H1 (cell line): Measurements from ENCODE around the gene TP53I13. TPM values are rescaled to one million over a fixed set of nuclear protein-coding genes. Genes with fewer than 3 reads are reported as not detected.
A peak's percentile ranks its signal among the peaks of the same experiment; 100 is the strongest.

Experiments
- CTCF ChIA-PET: fragments of 300-600 bp; sonication (Branson Sonifier 250); formaldehyde crosslinking; loops from one replicate; lab custom pipeline; 2021; ENCODE audit not compliant: partially characterized antibody; lab: Charles Lee
- POLR2A ChIA-PET: fragments of 300-600 bp; sonication (Branson Sonifier 250); formaldehyde crosslinking; loops from one replicate; lab custom pipeline; 2021; ENCODE audit warnings: inconsistent platforms; ENCODE audit not compliant: partially characterized antibody; lab: Charles Lee
- DNase-seq, 2 experiments: peaks; one replicate each; pipeline versions ENCODE4 v3.0.0 to v3.0.0-alpha.2; 2010 to 2022; ENCODE audit warnings: low spot score in 2 of 2, low read depth in 1 of 2, mixed read lengths in 1 of 2
- FAIRE-seq: peaks from 2 replicates; lab custom pipeline; 2011; peaks lifted over from hg19 to GRCh38; lab: Jason Lieb, UNC
- H2AFZ ChIP-seq: 2 replicates; pipeline ENCODE4 v1.8.1; 2012; ENCODE audit warnings: low read length, inconsistent platforms
- H2AK5ac ChIP-seq: 2 replicates; pipeline ENCODE4 v1.6.1; 2013; ENCODE audit warnings: low read depth, low read length
- H2BK120ac ChIP-seq: replicated peaks from 2 replicates; pipeline ENCODE3; 2013; ENCODE audit warnings: low read depth, low read length, inconsistent platforms
- H2BK12ac ChIP-seq: 2 replicates; pipeline ENCODE4 v1.6.1; 2013; ENCODE audit warnings: low read depth, low read length
- H2BK15ac ChIP-seq: 2 replicates; pipeline ENCODE4 v1.6.1; 2013; ENCODE audit warnings: low read length
- H2BK20ac ChIP-seq: 2 replicates; pipeline ENCODE4 v1.6.1; 2013; ENCODE audit warnings: low read length
- H2BK5ac ChIP-seq: 2 replicates; pipeline ENCODE4 v1.6.1; 2013; ENCODE audit warnings: low read depth, low read length
- H3K14ac ChIP-seq: 2 replicates; pipeline ENCODE4 v1.6.1; 2013; ENCODE audit warnings: inconsistent platforms; ENCODE audit not compliant: insufficient read length
- H3K18ac ChIP-seq: 2 replicates; pipeline ENCODE4 v1.6.1; 2013; ENCODE audit warnings: low read length; ENCODE audit errors: extremely low read depth
- H3K23ac ChIP-seq: 2 replicates; pipeline ENCODE4 v1.6.1; 2013; ENCODE audit warnings: inconsistent platforms; ENCODE audit not compliant: insufficient read length
- H3K23me2 ChIP-seq: 2 replicates; pipeline ENCODE4 v1.6.1; 2013; ENCODE audit warnings: low read depth, low read length
- H3K27ac ChIP-seq: 2 replicates; pipeline ENCODE4 v1.6.1; 2011; ENCODE audit warnings: low read depth, low read length, inconsistent platforms
- H3K27me3 ChIP-seq, 4 experiments: replicated peaks in 1 of 4; 1 replicate in 1 of 4; 2 replicates in 3 of 4; pipeline versions ENCODE4 v1.6.1 to v1.8.1; 2011 to 2013; ENCODE audit warnings: low read length in 3 of 4, mild to moderate bottlenecking in 3 of 4, inconsistent platforms in 2 of 4, mixed read lengths in 2 of 4, moderate library complexity in 1 of 4; ENCODE audit not compliant: control insufficient read depth in 3 of 4, insufficient read depth in 3 of 4; ENCODE audit errors: extremely low read depth in 1 of 4
- H3K36me3 ChIP-seq, 4 experiments: 2 replicates each; pipeline versions ENCODE4 v1.6.1 to v1.8.1; 2011 to 2013; ENCODE audit warnings: mild to moderate bottlenecking in 4 of 4, low read length in 3 of 4, moderate library complexity in 2 of 4, control low read depth in 1 of 4, inconsistent platforms in 1 of 4; ENCODE audit not compliant: insufficient read depth in 4 of 4, control insufficient read depth in 2 of 4
- H3K4ac ChIP-seq: replicated peaks from 2 replicates; pipeline ENCODE3; 2013; ENCODE audit warnings: low read length, low read depth, mixed read lengths, inconsistent platforms; ENCODE audit not compliant: insufficient read length
- H3K4me1 ChIP-seq, 4 experiments: replicated peaks in 1 of 4; 1 replicate in 1 of 4; 2 replicates in 3 of 4; pipeline versions ENCODE4 v1.6.1 to v1.8.1; 2011 to 2013; ENCODE audit warnings: low read length in 3 of 4, inconsistent platforms in 2 of 4, mixed read lengths in 1 of 4; ENCODE audit not compliant: insufficient read depth in 4 of 4, control insufficient read depth in 3 of 4
- H3K4me2 ChIP-seq, 2 experiments: 2 replicates each; pipeline versions ENCODE4 v1.6.1 to v1.8.1; 2011 to 2013; ENCODE audit warnings: low read depth in 2 of 2, low read length in 2 of 2, control low read depth in 1 of 2, inconsistent platforms in 1 of 2, mild to moderate bottlenecking in 1 of 2; ENCODE audit not compliant: insufficient read depth in 1 of 2
- H3K4me3 ChIP-seq, 4 experiments: fragments of 200-600, 300-600 bp in 1 of 4; sonication (generic), shearing (Covaris generic), sonication (Bioruptor Twin) in 1 of 4; 2 replicates each; pipeline versions ENCODE4 v1.5.1 to v1.8.1; 2011 to 2016; ENCODE audit warnings: low read length in 4 of 4, low read depth in 3 of 4, control low read depth in 2 of 4, inconsistent platforms in 2 of 4, mild to moderate bottlenecking in 2 of 4, mixed read lengths in 1 of 4, moderate library complexity in 1 of 4; ENCODE audit not compliant: insufficient read depth in 2 of 4; ENCODE audit errors: extremely low read depth in 1 of 4
- H3K56ac ChIP-seq: replicated peaks from 2 replicates; pipeline ENCODE3; 2013; ENCODE audit warnings: low read depth, mild to moderate bottlenecking, mixed read lengths, low read length, inconsistent platforms; ENCODE audit not compliant: insufficient read length
- H3K79me1 ChIP-seq: 2 replicates; pipeline ENCODE4 v1.6.1; 2013; ENCODE audit warnings: low read depth, low read length, control low read depth
- H3K79me2 ChIP-seq, 2 experiments: 2 replicates each; pipeline versions ENCODE4 v1.6.1 to v1.8.1; 2012 to 2013; ENCODE audit warnings: low read length in 2 of 2, mild to moderate bottlenecking in 2 of 2, inconsistent platforms in 1 of 2; ENCODE audit not compliant: insufficient read depth in 2 of 2, control insufficient read depth in 1 of 2
- H3K9ac ChIP-seq, 4 experiments: replicated peaks in 1 of 4; 1 replicate in 1 of 4; 2 replicates in 3 of 4; pipeline versions ENCODE4 v1.6.1 to v1.8.1; 2011 to 2013; ENCODE audit warnings: low read depth in 3 of 4, low read length in 3 of 4, control low read depth in 2 of 4, mild to moderate bottlenecking in 2 of 4, moderate library complexity in 2 of 4, inconsistent platforms in 1 of 4; ENCODE audit errors: extremely low read depth in 1 of 4
- H3K9me3 ChIP-seq, 2 experiments: 2 replicates each; pipeline versions ENCODE4 v1.6.1 to v1.8.1; 2012 to 2013; ENCODE audit warnings: mild to moderate bottlenecking in 2 of 2, moderate library complexity in 2 of 2, control low read depth in 1 of 2, inconsistent platforms in 1 of 2, low read depth in 1 of 2, low read length in 1 of 2, mixed read lengths in 1 of 2; ENCODE audit not compliant: insufficient read depth in 2 of 2
- H4K20me1 ChIP-seq, 2 experiments: replicated peaks in 1 of 2; 2 replicates each; pipeline versions ENCODE3 to v1.8.1; 2011 to 2013; ENCODE audit warnings: inconsistent platforms in 2 of 2, low read length in 2 of 2, mild to moderate bottlenecking in 1 of 2; ENCODE audit not compliant: insufficient read depth in 2 of 2, control insufficient read depth in 1 of 2
- H4K5ac ChIP-seq: 2 replicates; pipeline ENCODE4 v1.6.1; 2013; ENCODE audit warnings: low read length, low read depth, mixed read lengths, inconsistent platforms; ENCODE audit not compliant: insufficient read length
- H4K8ac ChIP-seq: 2 replicates; pipeline ENCODE4 v1.8.0; 2013; ENCODE audit warnings: mild to moderate bottlenecking, moderate library complexity, low read length, inconsistent platforms; ENCODE audit not compliant: insufficient read depth; ENCODE audit errors: extremely low read depth
- H4K91ac ChIP-seq: replicated peaks from 2 replicates; pipeline ENCODE3; 2013; ENCODE audit warnings: low read length, mixed read lengths, inconsistent platforms; ENCODE audit not compliant: insufficient read length
- CTBP2 ChIP-seq: IDR thresholded peaks from 2 replicates; pipeline ENCODE4 v1.7.0; 2011; ENCODE audit warnings: borderline replicate concordance, mild to moderate bottlenecking, moderate library complexity, mixed read lengths, low read length; ENCODE audit not compliant: insufficient read depth, insufficient read length
- SIN3A ChIP-seq, 2 experiments: IDR thresholded peaks in 1 of 2; conservative IDR thresholded peaks in 1 of 2; 2 replicates each; pipeline ENCODE4 v1.6.1; 2011 to 2012; ENCODE audit warnings: low read length in 2 of 2, improper control_type of control experiment in 1 of 2, low read depth in 1 of 2, mild to moderate bottlenecking in 1 of 2
- WGBS, 2 experiments: shearing (Covaris generic) in 1 of 2; methylation state at CpG; one replicate each; pipeline versions ENCODE4 v1.1.6 to v1.1.7; 2013 to 2015; ENCODE audit warnings: low lambda C conversion rate in 2 of 2, mixed read lengths in 2 of 2, inconsistent platforms in 1 of 2, low coverage in 1 of 2, missing lambda C conversion rate in 1 of 2; ENCODE audit not compliant: insufficient replicate concordance in 2 of 2, insufficient coverage in 1 of 2, insufficient read length in 1 of 2; ENCODE audit errors: extremely low coverage in 1 of 2, missing lambda C conversion rate in 1 of 2; 5-methylcytosine and 5-hydroxymethylcytosine counted together
- polyA plus RNA-seq, 7 experiments: library from polyadenylated mRNA; depleted of rRNA in 3 of 7; stranded (reverse) in 5 of 7; unstranded in 2 of 7; fragments of >200 nt in 5 of 7; fragments of 200-250 nt in 2 of 7; gene quantifications; 1 replicate in 5 of 7; 2 replicates in 1 of 7; 4 replicates in 1 of 7; pipeline versions ENCODE4 v1.2.1 to v1.2.3, GENCODE V29; 2011 to 2013; ENCODE audit warnings: missing spikeins in 2 of 7, mixed read lengths in 2 of 7
- total RNA-seq: library from RNA; stranded (reverse); fragmentation: NEBNext Ultra II Directional; extraction: Animal tissue kit (Norgen Biotek cat#: 25700); gene quantifications from 2 replicates; pipeline ENCODE4 v1.2.1, GENCODE V29; 2021

TP53I13 gene
- total and polyA plus RNA-seq, 2 of the 8 experiments (the other 6 are each of a cell fraction or from before 2014, with no cell fraction given), result 22.4 to 35.7 TPM

- Histone ChIP-seq H2BK120ac (peak overlapping the region; percentile 34), H2BK15ac (peak overlapping the region; percentile 98), H3K9ac (peak overlapping the region in 2 of 4 experiments; percentile 2 to 4; a peak in 1 of 7 replicates), H3K27me3 (no peaks in the 10 kb centered on the region), H3K79me1 (peaks cover 9% of the 10 kb centered on the region), H3K18ac (peak overlapping the region; percentile 97), H3K56ac (peak overlapping the region; percentile 42), H3K23ac (peak overlapping the region; percentile 72), H3K79me2 (peaks cover 0 to 45% of the 10 kb centered on the region in 2 experiments; a peak in 2 of 4 replicates), H2BK12ac (peak overlapping the region; percentile 98; the same call in 1 of the 2 replicates), H3K27ac (no peak overlapping the region), H3K36me3 (no peaks in the 10 kb centered on the region), H3K14ac (peak overlapping the region; percentile 0), H2AK5ac (peak overlapping the region; percentile 85), H4K20me1 (peaks cover 0 to 20% of the 10 kb centered on the region in 2 experiments), H3K4me3 (peak overlapping the region in 2 of 4 experiments; percentile 5 to 20; a peak in 3 of 8 replicates), H3K9me3 (no peaks in the 10 kb centered on the region), H4K5ac (peak overlapping the region; percentile 23), H2AFZ (no peak overlapping the region), H3K4me1 (peaks cover 10 to 40% (median 27%) of the 10 kb centered on the region in 4 experiments), H2BK20ac (peak overlapping the region; percentile 90), H2BK5ac (peak overlapping the region; percentile 93), H3K23me2 (peaks cover 8% of the 10 kb centered on the region), H3K4ac (peak overlapping the region; percentile 91), H4K91ac (peak overlapping the region; percentile 97), H3K4me2 (peak overlapping the region; percentile 57 to 75), H4K8ac (peak overlapping the region; percentile 54)
- DNase-seq (peak in 1 of 2 experiments; percentile 54), FAIRE-seq (no peak)
- TF ChIP-seq SIN3A (conservative IDR thresholded peaks at IDR 0.05 in 1 of 2, IDR thresholded peaks at IDR 0.05 in 1 of 2; ENCODE audit: low read depth in 1 of 2, low read length in 2 of 2), result no peak
- TF ChIP-seq CTBP2, result peak; percentile 57
- WGBS, 2 experiments, result 57% methylated on average over 13 of the region's 13 CpGs; no CpG with 5 or more reads in 1 of the 2 experiments
- ChIA-PET POLR2A (interaction anchor here (0.7 to 1.5 kb wide), 8 partner anchors 9 to 25 kb away, joined by 3 to 4 read pairs (median 3); partner anchors contain the start of gene GIT1), CTCF (interaction anchor here (0.6 to 8.1 kb wide), 12 partner anchors 11 to 744 kb away, joined by 3 to 74 read pairs (median 4); no protein-coding TSS in a partner anchor)
These were observed 29.1 kb downstream of the TP53I13 start for GRCh38 chr17:29597361-29598172.
